PC-3 (cell line): Measurements from ENCODE around the gene AOAH. TPM values are rescaled to one million over a fixed set of nuclear protein-coding genes. Genes with fewer than 3 reads are reported as not detected.
"Not testable (repeated sequence)": the region's sequence is repeated elsewhere in the genome, so short reads cannot be mapped to it uniquely, and the experiment has no call there.

Experiments used
- ATAC-seq: fragments of 200-7000 bp; cut with Tn5 transposase; 2 replicates; pipeline ENCODE4 v1.9.1; 2020; ENCODE audit warnings: mild to moderate bottlenecking, moderate library complexity
- BruUV-seq: library from RNA; stranded (reverse); fragments of 400-500 nt; replicated peaks from 2 replicates; lab custom pipeline; 2021; lab: Mats Ljungman, UMichigan
- CTCF ChIA-PET: fragments of 300-600 bp; sonication (Branson Sonifier 250); formaldehyde crosslinking; loops from one replicate; lab custom pipeline; 2022; ENCODE audit warnings: antibody characterized with exemption; lab: Charles Lee
- POLR2A ChIA-PET: fragments of 300-600 bp; sonication (Branson Sonifier 250); formaldehyde crosslinking; loops from one replicate; lab custom pipeline; 2022; ENCODE audit warnings: antibody characterized with exemption; ENCODE audit not compliant: unreplicated experiment; lab: Charles Lee
- DNase-seq: peaks from one replicate; pipeline ENCODE4 v3.0.0-alpha.2; 2015
- H2AFZ ChIP-seq: fragments of 300-600 bp; sonication (generic); 2 replicates; pipeline ENCODE4 v1.6.0; 2016; ENCODE audit warnings: antibody characterized with exemption, low read length
- H3F3A ChIP-seq: fragments of 300-600 bp; sonication (generic); one replicate; pipeline ENCODE4 v1.6.0; 2017; ENCODE audit warnings: antibody characterized with exemption, low read length, control low read depth, mild to moderate bottlenecking; ENCODE audit not compliant: unreplicated experiment
- H3K27ac ChIP-seq: fragments of 300-600 bp; sonication (generic); 2 replicates; pipeline ENCODE4 v1.5.1; 2016; ENCODE audit warnings: mild to moderate bottlenecking, low read length
- H3K27me3 ChIP-seq: fragments of 300-600 bp; sonication (generic); 2 replicates; pipeline ENCODE4 v1.6.1; 2016; ENCODE audit warnings: low read length, mixed read lengths
- H3K36me3 ChIP-seq: fragments of 300-600 bp; sonication (generic); 2 replicates; pipeline ENCODE4 v1.6.1; 2016; ENCODE audit warnings: low read depth, mixed run types, low read length, mixed read lengths
- H3K4me1 ChIP-seq: fragments of 300-600 bp; sonication (generic); 2 replicates; pipeline ENCODE4 v1.5.1; 2016; ENCODE audit warnings: low read length; ENCODE audit not compliant: insufficient read depth
- H3K4me2 ChIP-seq: fragments of 300-600 bp; sonication (generic); 2 replicates; pipeline ENCODE4 v1.6.0; 2016; ENCODE audit warnings: low read length
- H3K4me3 ChIP-seq: fragments of 300-600 bp; sonication (generic); 2 replicates; pipeline ENCODE4 v1.5.1; 2016; ENCODE audit warnings: mild to moderate bottlenecking, low read length, mixed read lengths
- H3K79me2 ChIP-seq: fragments of 300-600 bp; sonication (generic); 2 replicates; pipeline ENCODE4 v1.6.1; 2017; ENCODE audit warnings: low read length, mixed read lengths
- H3K9ac ChIP-seq: fragments of 300-600 bp; sonication (generic); 2 replicates; pipeline ENCODE4 v1.6.0; 2016; ENCODE audit warnings: mild to moderate bottlenecking, low read length
- H3K9me2 ChIP-seq: fragments of 300-600 bp; sonication (generic); replicated peaks from 2 replicates; pipeline ENCODE4 v1.6.1; 2016; ENCODE audit warnings: mixed run types, low read length, mixed read lengths
- H3K9me3 ChIP-seq: fragments of 300-600 bp; sonication (generic); 2 replicates; pipeline ENCODE4 v1.6.1; 2016; ENCODE audit warnings: low read length, mixed read lengths
- H4K20me1 ChIP-seq: fragments of 300-600 bp; sonication (generic); 2 replicates; pipeline ENCODE4 v1.6.1; 2016; ENCODE audit warnings: low read length, mixed read lengths
- EZH2 ChIP-seq: fragments of 300-600 bp; sonication (generic); IDR thresholded peaks from one replicate; pipeline ENCODE4 v1.6.1; 2017; ENCODE audit warnings: antibody characterized with exemption, mild to moderate bottlenecking, low read length; ENCODE audit not compliant: unreplicated experiment
- EZH2phosphoT487 ChIP-seq: fragments of 300-600 bp; sonication (generic); IDR thresholded peaks from 2 replicates; pipeline ENCODE4 v1.6.1; 2018; ENCODE audit warnings: mild to moderate bottlenecking, antibody characterized with exemption, low read length, borderline replicate concordance
- intact Hi-C: fragments of 100-400 bp; cut with micrococcal nuclease; formaldehyde crosslinking; loops from 2 replicates; pipeline ENCODE4 v1.9.0; 2023
- total RNA-seq: library from RNA; depleted of rRNA; stranded (reverse); fragments of >200 nt; gene quantifications from 2 replicates; pipeline ENCODE4 v1.2.3, GENCODE V29; 2014
- TF ChIP-seq, protein P1 (sequence below): fragments of 300-600 bp; sonication (generic); conservative IDR thresholded peaks from 2 replicates; pipeline ENCODE4 v1.5.1; 2017; ENCODE audit warnings: antibody characterized with exemption, low read depth, mild to moderate bottlenecking, low read length

Gene AOAH
- total RNA-seq, 1 experiment from 2014 or later: not detected

DNA sequence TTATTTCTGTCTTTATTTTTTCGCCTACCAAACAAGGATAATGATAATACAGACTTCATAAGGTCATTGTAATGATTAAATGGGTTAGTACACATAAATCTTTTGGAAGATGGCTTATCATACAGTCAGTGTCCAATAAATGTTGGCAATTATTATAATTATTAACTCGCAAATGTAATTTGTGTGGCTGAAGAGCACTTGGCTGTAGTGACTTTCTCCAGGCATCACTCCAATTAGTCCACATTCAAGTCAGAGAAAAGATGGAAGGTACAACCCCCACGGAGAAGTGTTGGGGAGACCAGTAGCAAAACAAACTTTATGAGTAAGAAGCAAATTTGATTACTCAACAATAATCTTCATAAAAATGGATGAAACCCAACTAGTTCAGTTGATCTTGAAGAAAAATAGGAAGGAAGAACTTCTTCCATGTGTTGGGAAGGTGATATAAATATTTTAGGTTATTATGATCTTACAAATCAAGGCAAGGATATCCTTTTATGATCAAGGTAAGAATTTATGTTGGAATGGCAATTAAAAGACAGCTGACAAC, 5.1 kb downstream of the AOAH start:
- H3K27me3 ChIP-seq: peaks cover 23% of the 10 kb centered on the region

DNA sequence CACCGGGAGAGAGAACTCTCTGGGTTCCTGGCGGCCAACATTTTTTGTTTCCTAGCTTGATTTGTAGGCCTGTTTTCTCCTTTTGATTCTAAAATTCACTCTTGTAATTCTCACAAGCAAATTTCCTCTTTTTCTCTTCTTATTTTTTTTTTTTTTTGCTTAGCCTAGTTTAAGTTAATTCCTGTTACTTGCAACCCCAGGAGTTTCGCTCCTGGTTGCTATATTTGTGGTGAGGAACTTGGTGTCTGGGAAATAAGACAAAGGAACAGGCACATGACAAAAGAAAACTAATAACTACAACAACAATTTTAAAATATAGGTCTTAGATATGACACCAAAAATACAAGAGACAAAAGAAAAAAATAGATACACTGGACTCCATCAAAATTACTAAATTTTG, 6.7 kb downstream of the AOAH start:
- intact Hi-C loops: no loop called here
- H3K9ac ChIP-seq: no peak overlapping the region
- H3K9me3 ChIP-seq: no peaks in the 10 kb centered on the region
- no peaks in the 10 kb centered on the region for H3K4me1 ChIP-seq
- no peak overlapping the region for H2AFZ ChIP-seq
- TF ChIP-seq EZH2 (no peak), EZH2phosphoT487 (no peak)
- TF ChIP-seq, protein P1, sequence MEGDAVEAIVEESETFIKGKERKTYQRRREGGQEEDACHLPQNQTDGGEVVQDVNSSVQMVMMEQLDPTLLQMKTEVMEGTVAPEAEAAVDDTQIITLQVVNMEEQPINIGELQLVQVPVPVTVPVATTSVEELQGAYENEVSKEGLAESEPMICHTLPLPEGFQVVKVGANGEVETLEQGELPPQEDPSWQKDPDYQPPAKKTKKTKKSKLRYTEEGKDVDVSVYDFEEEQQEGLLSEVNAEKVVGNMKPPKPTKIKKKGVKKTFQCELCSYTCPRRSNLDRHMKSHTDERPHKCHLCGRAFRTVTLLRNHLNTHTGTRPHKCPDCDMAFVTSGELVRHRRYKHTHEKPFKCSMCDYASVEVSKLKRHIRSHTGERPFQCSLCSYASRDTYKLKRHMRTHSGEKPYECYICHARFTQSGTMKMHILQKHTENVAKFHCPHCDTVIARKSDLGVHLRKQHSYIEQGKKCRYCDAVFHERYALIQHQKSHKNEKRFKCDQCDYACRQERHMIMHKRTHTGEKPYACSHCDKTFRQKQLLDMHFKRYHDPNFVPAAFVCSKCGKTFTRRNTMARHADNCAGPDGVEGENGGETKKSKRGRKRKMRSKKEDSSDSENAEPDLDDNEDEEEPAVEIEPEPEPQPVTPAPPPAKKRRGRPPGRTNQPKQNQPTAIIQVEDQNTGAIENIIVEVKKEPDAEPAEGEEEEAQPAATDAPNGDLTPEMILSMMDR: no peak
- H3K9me2 ChIP-seq: no peaks in the 10 kb centered on the region
- POLR2A ChIA-PET: no interaction called here
- H3F3A ChIP-seq: no peaks in the 10 kb centered on the region
- H4K20me1 ChIP-seq: no peaks in the 10 kb centered on the region
- peaks cover 23% of the 10 kb centered on the region for H3K27me3 ChIP-seq
- DNase-seq (no peak), ATAC-seq (no peak)
- H3K4me2 ChIP-seq: no peak overlapping the region
- CTCF ChIA-PET: no interaction called here
- H3K79me2 ChIP-seq: no peaks in the 10 kb centered on the region
- H3K4me3 ChIP-seq: no peak overlapping the region
- no TSS peak for BruUV-seq
- no peaks in the 10 kb centered on the region for H3K36me3 ChIP-seq
- H3K27ac ChIP-seq: no peak overlapping the region

More for the DNA sequence above, 5.1 kb downstream of the AOAH start:
- POLR2A ChIA-PET: no interaction called here
- CTCF ChIA-PET: no interaction called here
- intact Hi-C loops: no loop called here
- Histone ChIP-seq H3K79me2 (no peaks in the 10 kb centered on the region), H4K20me1 (no peaks in the 10 kb centered on the region), H3K4me3 (no peak overlapping the region), H3F3A (no peaks in the 10 kb centered on the region), H3K4me1 (no peaks in the 10 kb centered on the region), H3K9ac (no peak overlapping the region), H3K27ac (no peak overlapping the region), H3K9me2 (no peaks in the 10 kb centered on the region), H2AFZ (no peak overlapping the region), H3K36me3 (no peaks in the 10 kb centered on the region), H3K9me3 (no peaks in the 10 kb centered on the region), H3K4me2 (no peak overlapping the region)
- ATAC-seq: no peak
- BruUV-seq: no TSS peak
- DNase-seq: no peak
- TF ChIP-seq, protein P1: no peak
- TF ChIP-seq EZH2phosphoT487 (no peak), EZH2 (no peak)

DNA sequence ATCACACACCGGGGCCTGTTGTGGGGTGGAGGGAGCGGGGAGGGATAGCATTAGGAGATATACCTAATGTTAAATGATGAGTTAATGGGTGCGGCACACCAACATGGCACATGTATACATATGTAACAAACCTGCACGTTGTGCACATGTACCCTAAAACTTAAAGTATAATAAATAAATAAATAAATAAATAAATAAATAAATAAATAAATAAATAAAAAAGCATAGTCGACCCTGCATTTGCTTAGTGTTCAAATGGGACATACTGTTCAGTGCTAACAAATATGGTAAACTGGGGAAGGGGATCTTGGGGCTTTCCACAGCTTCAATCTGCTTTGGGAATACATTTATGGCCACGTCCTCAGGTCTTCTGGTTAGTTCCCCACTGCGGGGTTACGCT, 7.5 kb downstream of the AOAH start:
- CTCF ChIA-PET, POLR2A ChIA-PET, intact Hi-C loops, ATAC-seq, H3K4me2 ChIP-seq, H3K9ac ChIP-seq, H3K4me1 ChIP-seq, BruUV-seq, H4K20me1 ChIP-seq, H3K27ac ChIP-seq, H3K9me2 ChIP-seq, H3K9me3 ChIP-seq, H3F3A ChIP-seq, H3K36me3 ChIP-seq, DNase-seq, H2AFZ ChIP-seq, H3K4me3 ChIP-seq, H3K79me2 ChIP-seq: not testable (repeated sequence)
- H3K27me3 ChIP-seq: peaks cover 26% of the 10 kb centered on the region
